H9 (cell line): ENCODE data around the gene NDUFB3. TPM values are rescaled to one million over a fixed set of nuclear protein-coding genes. Genes with fewer than 3 reads are reported as not detected.

ENCODE experiments used
- DNase-seq: peaks from one replicate; pipeline ENCODE4 v3.0.0-alpha.2; 2017
- H2AFZ ChIP-seq: one replicate; pipeline ENCODE4 v1.6.1; 2013; ENCODE audit warnings: mild to moderate bottlenecking, low read length, control low read depth, moderate library complexity
- H2AK5ac ChIP-seq: 2 replicates; pipeline ENCODE4 v1.6.1; 2013; ENCODE audit warnings: low read length, control low read depth, mixed read lengths; ENCODE audit not compliant: insufficient read length
- H2BK120ac ChIP-seq: one replicate; pipeline ENCODE4 v1.6.1; 2013; ENCODE audit warnings: low read depth, mild to moderate bottlenecking, low read length, control low read depth, inconsistent platforms; ENCODE audit not compliant: poor library complexity, severe bottlenecking
- H2BK12ac ChIP-seq: 2 replicates; pipeline ENCODE4 v1.6.1; 2013; ENCODE audit warnings: low read length, control low read depth, mixed read lengths, low read depth; ENCODE audit not compliant: insufficient read length
- H2BK15ac ChIP-seq: 2 replicates; pipeline ENCODE4 v1.6.1; 2013; ENCODE audit warnings: low read depth, low read length, control low read depth
- H2BK20ac ChIP-seq: one replicate; pipeline ENCODE4 v1.6.1; 2013; ENCODE audit warnings: low read depth, mild to moderate bottlenecking, low read length, control low read depth, inconsistent platforms; ENCODE audit not compliant: poor library complexity, severe bottlenecking
- H2BK5ac ChIP-seq: 2 replicates; pipeline ENCODE4 v1.6.1; 2013; ENCODE audit warnings: low read length, control low read depth, mixed read lengths; ENCODE audit not compliant: insufficient read length
- H3K14ac ChIP-seq: 2 replicates; pipeline ENCODE4 v1.6.1; 2013; ENCODE audit warnings: low read length, control low read depth; ENCODE audit not compliant: insufficient read depth
- H3K18ac ChIP-seq: 2 replicates; pipeline ENCODE4 v1.6.1; 2013; ENCODE audit warnings: low read depth, mild to moderate bottlenecking, mixed read lengths, low read length, control low read depth; ENCODE audit not compliant: insufficient read length
- H3K23ac ChIP-seq: 2 replicates; pipeline ENCODE4 v1.6.1; 2013; ENCODE audit warnings: low read length, control low read depth, mixed read lengths, low read depth; ENCODE audit not compliant: insufficient read length
- H3K23me2 ChIP-seq: 2 replicates; pipeline ENCODE4 v1.6.1; 2013; ENCODE audit warnings: low read depth, mild to moderate bottlenecking, mixed read lengths, low read length, control low read depth; ENCODE audit not compliant: insufficient read length, poor library complexity, severe bottlenecking
- H3K27ac ChIP-seq: 2 replicates; pipeline ENCODE4 v1.5.1; 2013; ENCODE audit warnings: low read length, control low read depth, mixed read lengths, low read depth; ENCODE audit not compliant: insufficient read length
- H3K27me3 ChIP-seq: 2 replicates; pipeline ENCODE4 v1.6.1; 2013; ENCODE audit warnings: low read length, control low read depth, inconsistent platforms; ENCODE audit not compliant: insufficient read depth
- H3K4ac ChIP-seq: 2 replicates; pipeline ENCODE4 v1.6.1; 2013; ENCODE audit warnings: low read depth, mild to moderate bottlenecking, control low read depth, inconsistent platforms, low read length, moderate library complexity
- H3K4me1 ChIP-seq: 2 replicates; pipeline ENCODE4 v1.6.1; 2013; ENCODE audit warnings: low read length, control low read depth, inconsistent platforms; ENCODE audit not compliant: insufficient read depth
- H3K4me2 ChIP-seq: 2 replicates; pipeline ENCODE4 v1.6.1; 2013; ENCODE audit warnings: low read length, control low read depth, mixed read lengths; ENCODE audit not compliant: insufficient read length, insufficient read depth
- H3K56ac ChIP-seq: 2 replicates; pipeline ENCODE4 v1.6.1; 2013; ENCODE audit warnings: low read depth, mild to moderate bottlenecking, mixed read lengths, low read length, control low read depth; ENCODE audit not compliant: insufficient read length
- H3K79me1 ChIP-seq: 2 replicates; pipeline ENCODE4 v1.6.1; 2013; ENCODE audit warnings: low read depth, mild to moderate bottlenecking, moderate library complexity, low read length, control low read depth, inconsistent platforms; ENCODE audit not compliant: insufficient read depth, poor library complexity, severe bottlenecking
- H3K79me2 ChIP-seq: 2 replicates; pipeline ENCODE4 v1.6.1; 2013; ENCODE audit warnings: low read length, control low read depth, inconsistent platforms; ENCODE audit not compliant: insufficient read depth
- H3K9ac ChIP-seq: 2 replicates; pipeline ENCODE4 v1.6.1; 2013; ENCODE audit warnings: low read length, control low read depth, mixed read lengths; ENCODE audit not compliant: insufficient read length; ENCODE audit errors: extremely low read depth
- H3K9me3 ChIP-seq: one replicate; pipeline ENCODE4 v1.6.1; 2013; ENCODE audit warnings: low read depth, low read length, inconsistent platforms; ENCODE audit not compliant: control insufficient read depth
- H3T11ph ChIP-seq: one replicate; pipeline ENCODE4 v1.6.1; 2013; ENCODE audit warnings: mild to moderate bottlenecking, low read length, control low read depth, inconsistent platforms
- H4K20me1 ChIP-seq: one replicate; pipeline ENCODE4 v1.6.1; 2013; ENCODE audit not compliant: control insufficient read depth, insufficient read length, insufficient read depth
- H4K5ac ChIP-seq: 2 replicates; pipeline ENCODE4 v1.6.1; 2013; ENCODE audit warnings: low read depth, mild to moderate bottlenecking, mixed read lengths, low read length, control low read depth; ENCODE audit not compliant: insufficient read length
- H4K8ac ChIP-seq: replicated peaks from 2 replicates; pipeline ENCODE4 v1.6.1; 2013; ENCODE audit warnings: low read length, control low read depth, mixed read lengths, low read depth; ENCODE audit not compliant: insufficient read length
- H4K91ac ChIP-seq: 2 replicates; pipeline ENCODE4 v1.6.1; 2013; ENCODE audit warnings: low read depth, mild to moderate bottlenecking, moderate library complexity, mixed read lengths, low read length, control low read depth; ENCODE audit not compliant: insufficient read length
- H3K27ac Mint-ChIP-seq, 3 experiments: 2 replicates in 2 of 3; 3 replicates in 1 of 3; pipeline ENCODE4 v1.8.0; 2020 to 2021; ENCODE audit warnings: mixed read lengths in 3 of 3, mild to moderate bottlenecking in 1 of 3, moderate library complexity in 1 of 3
- H3K27me3 Mint-ChIP-seq: 2 replicates; pipeline ENCODE4 v1.8.0; 2021; ENCODE audit warnings: low read depth, mild to moderate bottlenecking, moderate library complexity, mixed read lengths
- H3K36me3 Mint-ChIP-seq, 3 experiments: 2 replicates in 2 of 3; 3 replicates in 1 of 3; pipeline ENCODE4 v1.8.0; 2020 to 2021; ENCODE audit warnings: low read depth in 3 of 3, mixed read lengths in 3 of 3; ENCODE audit not compliant: insufficient read depth in 1 of 3
- H3K4me1 Mint-ChIP-seq, 2 experiments: 2 replicates each; pipeline ENCODE4 v1.8.0; 2020; ENCODE audit warnings: mixed read lengths in 2 of 2
- H3K4me3 Mint-ChIP-seq, 2 experiments: 2 replicates in 1 of 2; 3 replicates in 1 of 2; pipeline ENCODE4 v1.8.0; 2020 to 2021; ENCODE audit warnings: mild to moderate bottlenecking in 2 of 2, mixed read lengths in 2 of 2, moderate library complexity in 1 of 2
- H3K9me3 Mint-ChIP-seq, 2 experiments: 2 replicates in 1 of 2; 3 replicates in 1 of 2; pipeline ENCODE4 v1.8.0; 2020; ENCODE audit warnings: mild to moderate bottlenecking in 2 of 2, mixed read lengths in 2 of 2, moderate library complexity in 1 of 2
- WGBS: extraction: QIAGEN DNeasy Blood & Tissue Kit; methylation state at CpG from one replicate; pipeline ENCODE4 v1.1.7; 2013; ENCODE audit warnings: missing lambda C conversion rate, low lambda C conversion rate, mixed read lengths; ENCODE audit not compliant: insufficient read length; ENCODE audit errors: extremely low coverage; 5-methylcytosine and 5-hydroxymethylcytosine counted together
- total RNA-seq: library from RNA; stranded (reverse); gene quantifications from 2 replicates; pipeline ENCODE4 v1.2.1, GENCODE V29; 2021
- TF ChIP-seq, protein P1 (sequence below): fragments of 200-600 bp; sonication (generic); conservative IDR thresholded peaks from 3 replicates; pipeline ENCODE4 v1.8.0; 2021; ENCODE audit warnings: antibody characterized with exemption, mild to moderate bottlenecking

NDUFB3 gene
- total RNA-seq, 1 experiment from 2014 or later = 59.6 TPM

DNA sequence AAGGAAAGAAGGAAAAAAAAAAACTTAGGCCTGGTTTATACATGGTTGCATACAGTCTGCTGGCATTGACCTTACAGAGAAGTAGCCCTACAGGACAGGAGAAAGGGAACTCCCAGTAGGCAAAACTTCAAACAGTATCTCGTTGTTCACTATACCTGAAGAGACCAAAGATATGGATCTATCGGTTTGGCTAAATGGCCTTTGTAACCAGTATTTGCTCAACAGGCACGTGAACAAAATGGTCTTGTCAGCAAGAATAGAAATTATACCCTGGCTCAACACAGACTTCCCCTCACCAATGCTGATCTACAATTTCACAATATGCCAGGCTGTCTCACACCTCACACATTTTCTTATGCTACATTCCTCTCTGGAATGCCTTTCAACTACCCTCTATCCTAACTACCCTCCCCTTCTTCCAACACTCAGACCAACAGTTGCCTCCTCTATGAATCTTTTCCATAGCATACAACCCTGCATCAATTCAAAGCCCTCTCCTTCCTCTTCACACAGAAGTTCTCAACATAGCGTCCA lies 14.0 kb upstream of the NDUFB3 start:
- Mint-ChIP-seq H3K27me3 (no peaks in the 10 kb centered on the region), H3K4me3 (no peak overlapping the region), H3K27ac (peak overlapping the region in 1 of 3 experiments; percentile 20; a peak in 1 of 7 replicates), H3K9me3 (no peaks in the 10 kb centered on the region), H3K36me3 (no peaks in the 10 kb centered on the region; a peak in 1 of 7 replicates), H3K4me1 (no peaks in the 10 kb centered on the region)
- Histone ChIP-seq H3K56ac (no peak overlapping the region), H2AFZ (no peak overlapping the region), H3K79me1 (no peaks in the 10 kb centered on the region), H3K9ac (no peak overlapping the region), H3K79me2 (no peaks in the 10 kb centered on the region), H2BK15ac (no peak overlapping the region), H3K27me3 (no peaks in the 10 kb centered on the region), H3K18ac (no peak overlapping the region), H3K14ac (no peak overlapping the region), H2BK12ac (no peak overlapping the region), H3T11ph (no peak overlapping the region), H2BK120ac (no peak overlapping the region), H4K5ac (no peak overlapping the region), H3K9me3 (no peaks in the 10 kb centered on the region), H3K27ac (no peak overlapping the region), H3K23ac (no peak overlapping the region), H4K91ac (no peak overlapping the region), H3K23me2 (no peaks in the 10 kb centered on the region), H3K4me2 (no peak overlapping the region), H3K4me1 (no peaks in the 10 kb centered on the region), H2BK5ac (no peak overlapping the region), H4K20me1 (no peaks in the 10 kb centered on the region), H3K4ac (no peak overlapping the region), H4K8ac (no peak overlapping the region), H2AK5ac (no peak overlapping the region), H2BK20ac (no peak overlapping the region)
- no CpG with 5 or more reads among the region's 4 CpGs for WGBS
- TF ChIP-seq, protein P1, sequence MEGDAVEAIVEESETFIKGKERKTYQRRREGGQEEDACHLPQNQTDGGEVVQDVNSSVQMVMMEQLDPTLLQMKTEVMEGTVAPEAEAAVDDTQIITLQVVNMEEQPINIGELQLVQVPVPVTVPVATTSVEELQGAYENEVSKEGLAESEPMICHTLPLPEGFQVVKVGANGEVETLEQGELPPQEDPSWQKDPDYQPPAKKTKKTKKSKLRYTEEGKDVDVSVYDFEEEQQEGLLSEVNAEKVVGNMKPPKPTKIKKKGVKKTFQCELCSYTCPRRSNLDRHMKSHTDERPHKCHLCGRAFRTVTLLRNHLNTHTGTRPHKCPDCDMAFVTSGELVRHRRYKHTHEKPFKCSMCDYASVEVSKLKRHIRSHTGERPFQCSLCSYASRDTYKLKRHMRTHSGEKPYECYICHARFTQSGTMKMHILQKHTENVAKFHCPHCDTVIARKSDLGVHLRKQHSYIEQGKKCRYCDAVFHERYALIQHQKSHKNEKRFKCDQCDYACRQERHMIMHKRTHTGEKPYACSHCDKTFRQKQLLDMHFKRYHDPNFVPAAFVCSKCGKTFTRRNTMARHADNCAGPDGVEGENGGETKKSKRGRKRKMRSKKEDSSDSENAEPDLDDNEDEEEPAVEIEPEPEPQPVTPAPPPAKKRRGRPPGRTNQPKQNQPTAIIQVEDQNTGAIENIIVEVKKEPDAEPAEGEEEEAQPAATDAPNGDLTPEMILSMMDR = no peak
- DNase-seq = no peak
